Measurements from ENCODE around the gene EYA3. TPM values are rescaled to one million over a fixed set of nuclear protein-coding genes. Genes with fewer than 3 reads are reported as not detected.

The EYA3 gene
- total and polyA plus RNA-seq, 2 of the 8 experiments (the other 6 are each of a cell fraction or from before 2014, with no cell fraction given), result 15.0 to 33.9 TPM

DNA sequence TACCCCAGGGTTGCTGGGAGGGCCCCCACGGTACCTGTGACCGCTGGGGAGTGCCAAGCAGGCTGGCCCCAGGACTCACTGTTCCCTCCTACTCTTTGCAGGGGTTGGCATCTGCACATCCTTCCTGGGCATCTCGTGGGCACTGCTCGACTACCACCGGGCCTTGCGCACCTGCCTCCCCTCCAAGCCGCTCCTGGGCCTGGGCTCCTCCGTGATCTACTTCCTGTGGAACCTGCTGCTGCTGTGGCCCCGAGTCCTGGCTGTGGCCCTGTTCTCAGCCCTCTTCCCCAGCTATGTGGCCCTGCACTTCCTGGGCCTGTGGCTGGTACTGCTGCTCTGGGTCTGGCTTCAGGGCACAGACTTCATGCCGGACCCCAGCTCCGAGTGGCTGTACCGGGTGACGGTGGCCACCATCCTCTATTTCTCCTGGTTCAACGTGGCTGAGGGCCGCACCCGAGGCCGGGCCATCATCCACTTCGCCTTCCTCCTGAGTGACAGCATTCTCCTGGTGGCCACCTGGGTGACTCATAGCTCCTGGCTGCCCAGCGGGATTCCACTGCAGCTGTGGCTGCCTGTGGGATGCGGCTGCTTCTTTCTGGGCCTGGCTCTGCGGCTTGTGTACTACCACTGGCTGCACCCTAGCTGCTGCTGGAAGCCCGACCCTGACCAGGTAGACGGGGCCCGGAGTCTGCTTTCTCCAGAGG is 121.9 kb downstream of the EYA3 start (continued):
- TF ChIP-seq RFX5 (IDR thresholded peaks at IDR 0.05; ENCODE audit: borderline replicate concordance, low read depth, low read length), result no peak

All from H1 (cell line).